ENCODE data around the gene PSMG1. TPM values are rescaled to one million over a fixed set of nuclear protein-coding genes. Genes with fewer than 3 reads are reported as not detected.
"Not testable (repeated sequence)": the region's sequence is repeated elsewhere in the genome, so short reads cannot be mapped to it uniquely, and the experiment has no call there.

Gene PSMG1
- total and polyA plus RNA-seq, 7 donors: 12.7 to 67.9 (median 28.8) TPM

DNA sequence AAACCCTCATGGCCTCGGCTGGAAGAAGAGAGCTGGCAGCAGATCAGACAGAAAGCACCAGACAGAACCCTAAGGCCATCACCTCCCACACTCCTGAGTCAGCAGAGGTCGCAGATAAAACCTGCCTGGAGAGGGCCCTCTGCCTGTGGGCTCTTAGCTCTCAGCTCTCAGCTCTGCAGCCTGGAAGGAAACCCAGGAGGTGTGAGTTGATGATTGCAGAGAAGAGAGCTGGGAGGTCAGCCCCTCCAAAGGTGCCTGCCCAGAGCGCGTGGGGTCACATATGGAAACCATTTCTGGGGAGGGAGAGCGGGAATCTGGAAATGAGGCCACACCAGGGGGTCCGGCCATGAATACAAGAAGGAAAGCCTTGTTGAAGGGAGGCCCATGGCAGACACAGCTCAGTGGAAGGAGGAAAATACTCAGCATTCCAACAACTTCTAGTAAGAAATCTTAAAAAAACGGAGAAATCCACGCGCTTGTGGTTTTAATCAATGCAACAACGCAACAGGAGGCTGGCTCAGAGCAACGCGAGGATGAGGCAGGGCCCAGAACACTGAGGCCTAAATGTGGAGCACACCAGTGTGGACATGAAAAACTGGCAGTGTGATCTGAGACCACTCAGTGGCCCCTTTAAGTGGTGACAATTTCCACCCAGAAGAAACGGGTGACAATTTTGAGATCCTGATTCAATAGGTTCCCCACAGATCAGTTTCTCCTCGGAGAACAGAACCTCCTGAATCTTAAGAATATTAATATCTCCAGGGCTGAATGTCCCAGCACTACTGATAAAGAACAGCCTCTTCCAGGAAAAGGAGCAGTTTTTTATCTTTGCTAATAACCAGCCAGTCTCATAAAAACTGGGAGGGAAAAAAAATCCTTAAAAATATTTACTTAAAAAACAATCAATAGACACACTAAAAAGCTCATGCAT is 45.7 kb downstream of the PSMG1 start:
- intact Hi-C loops (cut with DNase I): loop anchor here (1.0 to 5.0 kb wide), 3 partner anchors 403 to 920 kb away; no protein-coding TSS in a partner anchor

DNA sequence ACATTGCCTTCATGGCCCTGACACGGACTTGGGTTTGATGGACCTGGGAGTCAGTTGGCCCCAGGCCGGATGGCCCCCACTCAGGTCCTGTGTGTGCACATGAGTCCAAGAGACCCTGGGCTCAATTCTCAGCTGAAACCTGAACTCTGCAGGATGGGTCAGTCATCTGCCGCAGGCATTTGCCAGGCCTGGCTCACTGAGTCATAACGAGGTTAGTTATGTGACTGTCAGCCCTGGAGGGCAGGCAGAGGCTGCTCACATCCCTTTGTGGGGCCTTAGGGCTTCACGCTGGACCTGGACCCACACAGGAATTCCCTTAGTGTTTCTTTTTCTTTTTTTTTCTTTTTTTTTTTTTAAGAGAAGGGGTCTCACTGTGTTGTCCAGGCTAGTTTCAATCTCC is 46.5 kb downstream of the PSMG1 start:
- WGBS, 2 donors: 92 to 94% methylated on average over 5 of the region's 5 CpGs
- Histone ChIP-seq H3K36me3 (no peaks in the 10 kb centered on the region), H3K4me3 (no peak overlapping the region), H3K27me3 (no peaks in the 10 kb centered on the region), H3K4me1 (no peaks in the 10 kb centered on the region), H3K27ac (no peak overlapping the region), H3K9me3 (no peaks in the 10 kb centered on the region)
- TF ChIP-seq EP300 (IDR thresholded peaks at IDR 0.05): no peak
- TF ChIP-seq POLR2AphosphoS5 (IDR thresholded peaks at IDR 0.05): no peak
- TF ChIP-seq, protein P1, sequence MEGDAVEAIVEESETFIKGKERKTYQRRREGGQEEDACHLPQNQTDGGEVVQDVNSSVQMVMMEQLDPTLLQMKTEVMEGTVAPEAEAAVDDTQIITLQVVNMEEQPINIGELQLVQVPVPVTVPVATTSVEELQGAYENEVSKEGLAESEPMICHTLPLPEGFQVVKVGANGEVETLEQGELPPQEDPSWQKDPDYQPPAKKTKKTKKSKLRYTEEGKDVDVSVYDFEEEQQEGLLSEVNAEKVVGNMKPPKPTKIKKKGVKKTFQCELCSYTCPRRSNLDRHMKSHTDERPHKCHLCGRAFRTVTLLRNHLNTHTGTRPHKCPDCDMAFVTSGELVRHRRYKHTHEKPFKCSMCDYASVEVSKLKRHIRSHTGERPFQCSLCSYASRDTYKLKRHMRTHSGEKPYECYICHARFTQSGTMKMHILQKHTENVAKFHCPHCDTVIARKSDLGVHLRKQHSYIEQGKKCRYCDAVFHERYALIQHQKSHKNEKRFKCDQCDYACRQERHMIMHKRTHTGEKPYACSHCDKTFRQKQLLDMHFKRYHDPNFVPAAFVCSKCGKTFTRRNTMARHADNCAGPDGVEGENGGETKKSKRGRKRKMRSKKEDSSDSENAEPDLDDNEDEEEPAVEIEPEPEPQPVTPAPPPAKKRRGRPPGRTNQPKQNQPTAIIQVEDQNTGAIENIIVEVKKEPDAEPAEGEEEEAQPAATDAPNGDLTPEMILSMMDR (IDR thresholded peaks at IDR 0.05): no peak
- no peak for TF ChIP-seq POLR2A (IDR thresholded peaks at IDR 0.05)
- DNase-seq: no peak
- intact Hi-C loops (cut with DNase I): loop anchor here (5.0 kb wide), 1 partner anchor 919 kb away; no protein-coding TSS in a partner anchor

More for the DNA sequence above, 45.7 kb downstream of the PSMG1 start:
- H3K4me1 ChIP-seq: no peaks in the 10 kb centered on the region
- no peak overlapping the region for H3K4me3 ChIP-seq
- no peaks in the 10 kb centered on the region for H3K9me3 ChIP-seq
- H3K27me3 ChIP-seq: no peaks in the 10 kb centered on the region
- no peak overlapping the region for H3K27ac ChIP-seq
- TF ChIP-seq EP300 (IDR thresholded peaks at IDR 0.05): no peak
- TF ChIP-seq, protein P1 (IDR thresholded peaks at IDR 0.05): no peak
- no peak for TF ChIP-seq POLR2AphosphoS5 (IDR thresholded peaks at IDR 0.05)
- no peak for TF ChIP-seq POLR2A (IDR thresholded peaks at IDR 0.05)
- 77 to 84% methylated on average over 14 of the region's 14 CpGs for WGBS, 2 donors
- H3K36me3 ChIP-seq: no peaks in the 10 kb centered on the region
- no peak for DNase-seq

DNA sequence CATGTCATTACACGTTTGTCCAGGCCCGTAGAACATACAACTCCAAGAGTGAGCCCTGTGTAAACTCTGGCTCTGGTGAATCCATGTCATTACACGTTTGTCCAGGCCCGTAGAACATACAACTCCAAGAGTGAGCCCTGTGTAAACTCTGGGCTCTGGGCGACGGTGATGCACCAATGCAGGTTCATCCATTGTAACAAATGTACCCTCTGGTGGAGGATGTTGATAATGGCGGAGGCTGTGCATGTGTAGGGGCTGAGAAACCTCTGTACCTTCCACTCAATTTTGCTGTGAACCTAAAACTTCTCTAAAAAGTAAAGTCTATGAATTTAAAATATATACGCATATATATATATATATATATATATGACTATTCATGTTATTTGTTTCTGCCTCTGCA is 47.1 kb downstream of the PSMG1 start:
- H3K36me3 ChIP-seq, DNase-seq, H3K4me3 ChIP-seq, H3K27me3 ChIP-seq, H3K27ac ChIP-seq, H3K4me1 ChIP-seq, H3K9me3 ChIP-seq: not testable (repeated sequence)
- 32 to 66% methylated on average over 8 of the region's 8 CpGs for WGBS, 2 donors
- intact Hi-C loops (cut with DNase I): loop anchor here (5.0 kb wide), 1 partner anchor 919 kb away; no protein-coding TSS in a partner anchor
- TF ChIP-seq, protein P1 (IDR thresholded peaks at IDR 0.05): peak in 1 of 4 experiments; percentile 28

DNA sequence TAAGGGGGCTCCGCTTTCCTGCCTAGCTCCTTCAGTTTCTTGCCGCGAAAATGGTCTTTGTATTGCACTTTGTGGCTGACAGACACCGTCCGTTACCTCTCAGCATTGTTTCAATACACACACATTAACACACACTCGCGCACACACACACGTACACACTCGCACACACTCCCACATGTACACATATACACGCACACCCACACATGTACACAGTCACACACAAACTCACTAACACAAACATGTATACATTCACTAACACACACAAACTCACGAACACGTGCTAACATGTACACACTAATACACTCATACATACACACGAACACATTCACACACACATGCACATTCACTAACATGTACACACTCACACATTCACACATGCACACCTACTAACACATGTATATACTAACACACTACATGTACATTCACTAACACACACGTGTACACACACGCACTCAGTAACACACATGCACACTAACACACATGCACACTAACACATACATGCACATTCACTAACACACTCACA is 48.9 kb downstream of the PSMG1 start:
- no peak overlapping the region for H3K27ac ChIP-seq
- DNase-seq: no peak
- TF ChIP-seq POLR2AphosphoS5 (IDR thresholded peaks at IDR 0.05) (no peak), POLR2A (IDR thresholded peaks at IDR 0.05) (no peak), EP300 (IDR thresholded peaks at IDR 0.05) (no peak)
- TF ChIP-seq, protein P1 (IDR thresholded peaks at IDR 0.05): no peak
- no peaks in the 10 kb centered on the region for H3K4me1 ChIP-seq
- 90 to 93% methylated on average over 15 of the region's 15 CpGs for WGBS, 2 donors
- H3K4me3 ChIP-seq: no peak overlapping the region
- no peaks in the 10 kb centered on the region for H3K36me3 ChIP-seq
- no peaks in the 10 kb centered on the region for H3K9me3 ChIP-seq
- intact Hi-C loops (cut with DNase I): no loop called here
- no peaks in the 10 kb centered on the region for H3K27me3 ChIP-seq
